ENCODE results near the gene BLOC1S2.
"Not testable (repeated sequence)": the region's sequence is repeated elsewhere in the genome, so short reads cannot be mapped to it uniquely, and the experiment has no call there.

BLOC1S2 gene

DNA sequence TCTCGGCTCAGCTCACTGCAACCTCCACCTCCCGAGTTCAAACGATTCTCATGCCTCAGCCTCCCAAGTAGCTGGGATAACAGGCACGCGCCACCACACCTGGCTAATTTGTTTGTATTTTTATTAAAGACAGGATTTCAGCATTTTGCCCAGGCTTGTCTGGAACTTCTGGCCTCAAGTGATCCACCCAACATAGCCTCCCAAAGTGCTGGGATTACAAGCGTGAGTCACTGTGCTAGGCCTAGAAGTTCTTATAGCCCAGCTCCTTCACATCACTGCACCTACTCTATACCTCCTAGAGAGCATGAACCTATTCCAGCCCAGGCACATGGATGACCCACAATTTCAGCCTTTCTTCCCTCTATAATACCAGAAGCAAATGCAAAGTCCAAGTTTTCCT, 1.3 kb upstream of the BLOC1S2 start:
- no peak overlapping the region for H2BK120ac ChIP-seq (ENCODE audit: low read depth, low read length)
- H4K8ac ChIP-seq (ENCODE audit: low read length), result no peak overlapping the region
- no peak overlapping the region for H2AK5ac ChIP-seq (ENCODE audit: low read length, severe bottlenecking)
- H3K4ac ChIP-seq (ENCODE audit: low read depth in 1 of 2, low read length in 2 of 2), result no peak overlapping the region
- H3K27me3 ChIP-seq (ENCODE audit: control insufficient read depth in 1 of 2, insufficient read depth in 1 of 2, low read length in 2 of 2), result peaks cover 0 to 22% of the 10 kb centered on the region in 2 experiments
- H2BK5ac ChIP-seq (ENCODE audit: low read depth, low read length, poor library complexity, severe bottlenecking), result no peak overlapping the region
- H3K79me1 ChIP-seq (replicated peaks; ENCODE audit: low read length, poor library complexity, severe bottlenecking), result no peaks in the 10 kb centered on the region
- H3K23ac ChIP-seq (ENCODE audit: low read length in 2 of 2), result no peak overlapping the region
- H2BK12ac ChIP-seq (ENCODE audit: low read length in 2 of 2), result no peak overlapping the region
- no peak overlapping the region for H2AFZ ChIP-seq (ENCODE audit: low read depth, low read length)
- H3K4me2 ChIP-seq (ENCODE audit: low read length, poor library complexity, severe bottlenecking), result no peak overlapping the region
- no peak overlapping the region for H3K27ac ChIP-seq (ENCODE audit: low read length, poor library complexity, severe bottlenecking)
- no peak overlapping the region for H3K18ac ChIP-seq (ENCODE audit: low read depth in 1 of 2, low read length in 2 of 2)
- 98% methylated on average over 6 of the region's 6 CpGs for WGBS
- H3K4me1 ChIP-seq (ENCODE audit: control insufficient read depth, insufficient read depth, low read depth, low read length), result peaks cover 9% of the 10 kb centered on the region
- no peak overlapping the region for H3K4me3 ChIP-seq (ENCODE audit: insufficient read depth in 1 of 2, low read depth in 1 of 2, low read length in 2 of 2)
- no peak overlapping the region for H3K14ac ChIP-seq (ENCODE audit: low read length in 2 of 2)
- no peaks in the 10 kb centered on the region for H3K9me3 ChIP-seq (ENCODE audit: control insufficient read depth, low read length)
- peaks cover 4 to 17% of the 10 kb centered on the region in 2 experiments for H3K36me3 ChIP-seq (ENCODE audit: control insufficient read depth in 1 of 2, insufficient read depth in 2 of 2, low read depth in 1 of 2, low read length in 2 of 2)
- no peak overlapping the region for H3K9ac ChIP-seq (ENCODE audit: low read length)
- DNase-seq, result no peak
- no peak overlapping the region for H2BK15ac ChIP-seq (ENCODE audit: low read depth, poor library complexity, severe bottlenecking)
- no peak overlapping the region for H4K91ac ChIP-seq (ENCODE audit: low read length)

DNA sequence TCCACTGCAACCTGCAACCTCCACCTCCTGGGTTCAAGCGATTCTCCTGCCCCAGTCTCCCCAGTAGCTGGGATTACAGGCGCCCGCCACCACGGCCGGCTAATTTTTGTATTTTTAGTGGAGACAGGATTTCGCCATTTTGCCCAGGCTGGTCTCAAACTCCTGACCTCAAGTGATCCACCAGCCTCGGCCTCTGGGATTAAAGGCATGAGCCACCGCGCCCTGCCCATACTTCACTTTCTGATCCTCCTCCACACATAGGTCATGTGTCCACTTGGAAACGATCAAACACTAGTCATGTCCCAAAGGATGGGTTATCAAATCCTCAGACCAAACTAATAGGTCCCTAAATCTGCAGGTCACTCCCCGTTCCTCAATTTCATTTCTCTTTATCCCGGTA, 1.2 kb downstream of the BLOC1S2 start:
- H2BK12ac ChIP-seq (ENCODE audit: low read length in 2 of 2); H3K14ac ChIP-seq (ENCODE audit: low read length in 2 of 2); H3K4me1 ChIP-seq (ENCODE audit: control insufficient read depth, insufficient read depth, low read depth, low read length); H2AFZ ChIP-seq (ENCODE audit: low read depth, low read length); H2BK120ac ChIP-seq (ENCODE audit: low read depth, low read length); H3K9me3 ChIP-seq (ENCODE audit: control insufficient read depth, low read length); H2AK5ac ChIP-seq (ENCODE audit: low read length, severe bottlenecking); H2BK5ac ChIP-seq (ENCODE audit: low read depth, low read length, poor library complexity, severe bottlenecking); H3K79me1 ChIP-seq (replicated peaks; ENCODE audit: low read length, poor library complexity, severe bottlenecking); H3K23ac ChIP-seq (ENCODE audit: low read length in 2 of 2); H2BK15ac ChIP-seq (ENCODE audit: low read depth, poor library complexity, severe bottlenecking); H4K91ac ChIP-seq (ENCODE audit: low read length); H4K8ac ChIP-seq (ENCODE audit: low read length); H3K27me3 ChIP-seq (ENCODE audit: control insufficient read depth in 1 of 2, insufficient read depth in 1 of 2, low read length in 2 of 2): not testable (repeated sequence)
- Histone ChIP-seq H3K18ac (ENCODE audit: low read depth in 1 of 2, low read length in 2 of 2) (peak overlapping the region in 1 of 2 experiments; percentile 37), H3K9ac (ENCODE audit: low read length) (peak overlapping the region; percentile 99), H3K4me3 (ENCODE audit: insufficient read depth in 1 of 2, low read depth in 1 of 2, low read length in 2 of 2) (peak overlapping the region in 1 of 2 experiments; percentile 96), H3K4me2 (ENCODE audit: low read length, poor library complexity, severe bottlenecking) (peak overlapping the region; percentile 83), H3K27ac (ENCODE audit: low read length, poor library complexity, severe bottlenecking) (peak overlapping the region; percentile 92), H3K36me3 (ENCODE audit: control insufficient read depth in 1 of 2, insufficient read depth in 2 of 2, low read depth in 1 of 2, low read length in 2 of 2) (peaks cover 4 to 38% of the 10 kb centered on the region in 2 experiments), H3K4ac (ENCODE audit: low read depth in 1 of 2, low read length in 2 of 2) (peak overlapping the region in 1 of 2 experiments; percentile 6)
- peak; percentile 10 for DNase-seq
- 89% methylated on average over 10 of the region's 12 CpGs for WGBS

DNA sequence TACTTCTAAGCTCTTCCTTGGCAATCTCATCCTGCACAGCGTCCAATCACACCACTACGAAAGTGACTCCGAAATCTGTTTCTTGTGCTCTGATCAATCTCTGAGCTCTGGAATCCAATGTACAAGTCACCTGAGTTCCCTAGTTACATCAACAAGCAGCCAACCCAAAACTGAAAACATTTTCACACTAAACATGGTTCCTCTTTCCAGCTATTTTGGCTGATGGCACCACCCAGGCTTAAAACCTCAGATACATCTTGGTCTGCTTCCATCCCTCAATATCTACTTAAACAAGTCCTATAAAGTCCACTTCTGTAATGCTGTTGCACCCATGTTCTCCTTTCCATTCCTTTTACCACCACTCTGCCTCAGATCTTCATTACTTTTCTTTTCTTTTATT, 3.6 kb downstream of the BLOC1S2 start:
- Histone ChIP-seq H3K36me3 (ENCODE audit: control insufficient read depth in 1 of 2, insufficient read depth in 2 of 2, low read depth in 1 of 2, low read length in 2 of 2) (peaks cover 12 to 55% of the 10 kb centered on the region in 2 experiments), H3K18ac (ENCODE audit: low read depth in 1 of 2, low read length in 2 of 2) (no peak overlapping the region), H3K4me3 (ENCODE audit: insufficient read depth in 1 of 2, low read depth in 1 of 2, low read length in 2 of 2) (no peak overlapping the region), H2BK120ac (ENCODE audit: low read depth, low read length) (no peak overlapping the region), H2AK5ac (ENCODE audit: low read length, severe bottlenecking) (no peak overlapping the region), H2BK15ac (ENCODE audit: low read depth, poor library complexity, severe bottlenecking) (no peak overlapping the region), H4K8ac (ENCODE audit: low read length) (no peak overlapping the region), H3K23ac (ENCODE audit: low read length in 2 of 2) (no peak overlapping the region), H2BK5ac (ENCODE audit: low read depth, low read length, poor library complexity, severe bottlenecking) (no peak overlapping the region), H3K27ac (ENCODE audit: low read length, poor library complexity, severe bottlenecking) (no peak overlapping the region), H3K9ac (ENCODE audit: low read length) (no peak overlapping the region), H2BK12ac (ENCODE audit: low read length in 2 of 2) (no peak overlapping the region), H3K14ac (ENCODE audit: low read length in 2 of 2) (no peak overlapping the region), H3K4ac (ENCODE audit: low read depth in 1 of 2, low read length in 2 of 2) (no peak overlapping the region), H3K27me3 (ENCODE audit: control insufficient read depth in 1 of 2, insufficient read depth in 1 of 2, low read length in 2 of 2) (no peaks in the 10 kb centered on the region), H2AFZ (ENCODE audit: low read depth, low read length) (no peak overlapping the region), H3K4me1 (ENCODE audit: control insufficient read depth, insufficient read depth, low read depth, low read length) (peaks cover 9% of the 10 kb centered on the region), H4K91ac (ENCODE audit: low read length) (no peak overlapping the region), H3K9me3 (ENCODE audit: control insufficient read depth, low read length) (no peaks in the 10 kb centered on the region), H3K4me2 (ENCODE audit: low read length, poor library complexity, severe bottlenecking) (no peak overlapping the region), H3K79me1 (replicated peaks; ENCODE audit: low read length, poor library complexity, severe bottlenecking) (peaks cover 4% of the 10 kb centered on the region)
- WGBS, result 97% methylated on average over 3 of the region's 3 CpGs
- DNase-seq, result no peak

DNA sequence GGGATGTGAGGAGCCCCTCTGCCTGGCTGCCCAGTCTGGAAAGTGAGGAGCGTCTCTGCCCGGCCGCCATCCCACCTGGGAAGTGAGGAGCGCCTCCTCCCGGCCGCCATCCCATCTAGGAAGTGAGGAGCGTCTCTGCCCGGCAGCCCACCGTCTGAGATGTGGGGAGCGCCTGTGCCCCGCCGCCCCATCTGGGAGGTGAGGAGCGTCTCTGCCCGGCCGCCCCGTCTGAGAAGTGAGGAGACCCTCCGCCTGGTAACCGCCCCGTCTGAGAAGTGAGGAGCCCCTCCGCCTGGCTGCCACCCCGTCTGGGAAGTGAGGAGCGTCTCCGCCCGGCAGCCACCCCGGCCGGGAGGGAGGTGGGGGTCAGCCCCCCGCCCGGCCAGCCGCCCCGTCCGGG, 9.5 kb downstream of the BLOC1S2 start:
- Histone ChIP-seq H3K36me3 (ENCODE audit: control insufficient read depth in 1 of 2, insufficient read depth in 2 of 2, low read depth in 1 of 2, low read length in 2 of 2) (peaks cover 15 to 67% of the 10 kb centered on the region in 2 experiments), H3K79me1 (replicated peaks; ENCODE audit: low read length, poor library complexity, severe bottlenecking) (peaks cover 10% of the 10 kb centered on the region)
- H3K27ac ChIP-seq (ENCODE audit: low read length, poor library complexity, severe bottlenecking); H3K4me2 ChIP-seq (ENCODE audit: low read length, poor library complexity, severe bottlenecking); H2BK15ac ChIP-seq (ENCODE audit: low read depth, poor library complexity, severe bottlenecking); H3K27me3 ChIP-seq (ENCODE audit: control insufficient read depth in 1 of 2, insufficient read depth in 1 of 2, low read length in 2 of 2); H3K9me3 ChIP-seq (ENCODE audit: control insufficient read depth, low read length); H3K4ac ChIP-seq (ENCODE audit: low read depth in 1 of 2, low read length in 2 of 2); H3K4me3 ChIP-seq (ENCODE audit: insufficient read depth in 1 of 2, low read depth in 1 of 2, low read length in 2 of 2); H2AFZ ChIP-seq (ENCODE audit: low read depth, low read length); H4K8ac ChIP-seq (ENCODE audit: low read length); H4K91ac ChIP-seq (ENCODE audit: low read length); H3K14ac ChIP-seq (ENCODE audit: low read length in 2 of 2); H3K9ac ChIP-seq (ENCODE audit: low read length); H2BK120ac ChIP-seq (ENCODE audit: low read depth, low read length); H3K23ac ChIP-seq (ENCODE audit: low read length in 2 of 2); H2BK12ac ChIP-seq (ENCODE audit: low read length in 2 of 2); H2BK5ac ChIP-seq (ENCODE audit: low read depth, low read length, poor library complexity, severe bottlenecking); H3K4me1 ChIP-seq (ENCODE audit: control insufficient read depth, insufficient read depth, low read depth, low read length); H3K18ac ChIP-seq (ENCODE audit: low read depth in 1 of 2, low read length in 2 of 2); DNase-seq; H2AK5ac ChIP-seq (ENCODE audit: low read length, severe bottlenecking): not testable (repeated sequence)
- 96% methylated on average over 17 of the region's 31 CpGs for WGBS
